Caco-2 (cell line): ENCODE data around the gene DYDC2. TPM values are rescaled to one million over a fixed set of nuclear protein-coding genes. Genes with fewer than 3 reads are reported as not detected.
A peak's percentile ranks its signal among the peaks of the same experiment; 100 is the strongest.

ENCODE experiments used
- BruUV-seq: library from RNA; stranded (reverse); fragments of 400-500 nt; replicated peaks from 2 replicates; lab custom pipeline; 2021; lab: Mats Ljungman, UMichigan
- CTCF ChIA-PET: fragments of 300-600 bp; sonication (Branson Sonifier 250); formaldehyde crosslinking; loops from one replicate; lab custom pipeline; 2022; ENCODE audit warnings: antibody characterized with exemption; lab: Charles Lee
- POLR2A ChIA-PET: fragments of 300-600 bp; sonication (Branson Sonifier 250); formaldehyde crosslinking; loops from one replicate; lab custom pipeline; 2022; ENCODE audit warnings: antibody characterized with exemption; lab: Charles Lee
- DNase-seq, 2 experiments: peaks; one replicate each; pipeline versions ENCODE4 v3.0.0 to v3.0.0-alpha.2; 2020 to 2022
- H3K27me3 ChIP-seq: replicated peaks from 2 replicates; pipeline ENCODE4 v1.6.0; 2011; ENCODE audit warnings: low read length; ENCODE audit not compliant: control insufficient read depth, insufficient read depth
- H3K36me3 ChIP-seq: 2 replicates; pipeline ENCODE4 v1.5.1; 2011; ENCODE audit warnings: low read length; ENCODE audit not compliant: control insufficient read depth, insufficient read depth
- H3K4me1 ChIP-seq: fragments of 250-450 bp; sonication (Bioruptor Pico); 2 replicates; pipeline ENCODE4 v1.5.1; 2020; ENCODE audit warnings: mild to moderate bottlenecking
- H3K4me3 ChIP-seq: 2 replicates; pipeline ENCODE4 v1.5.1; 2011; ENCODE audit warnings: low read depth, mild to moderate bottlenecking, control low read depth, low read length
- H3K9me3 ChIP-seq: fragments of 250-450 bp; sonication (Bioruptor Pico); 2 replicates; pipeline ENCODE4 v1.5.1; 2020; ENCODE audit warnings: mild to moderate bottlenecking, moderate library complexity
- H3K27ac Mint-ChIP-seq: one replicate; pipeline ENCODE4 v1.8.0; 2022; ENCODE audit warnings: mixed read lengths; ENCODE audit not compliant: unreplicated experiment
- H3K27me3 Mint-ChIP-seq: one replicate; pipeline ENCODE4 v1.8.0; 2022; ENCODE audit warnings: mixed read lengths; ENCODE audit not compliant: insufficient read depth, unreplicated experiment
- H3K36me3 Mint-ChIP-seq: one replicate; pipeline ENCODE4 v1.8.0; 2022; ENCODE audit warnings: mild to moderate bottlenecking, mixed read lengths; ENCODE audit not compliant: insufficient read depth, unreplicated experiment
- H3K4me1 Mint-ChIP-seq: one replicate; pipeline ENCODE4 v1.8.0; 2022; ENCODE audit warnings: low read depth, mixed read lengths; ENCODE audit not compliant: unreplicated experiment
- H3K4me3 Mint-ChIP-seq: one replicate; pipeline ENCODE4 v1.8.0; 2022; ENCODE audit warnings: mild to moderate bottlenecking, moderate library complexity, mixed read lengths; ENCODE audit not compliant: unreplicated experiment
- H3K9me3 Mint-ChIP-seq: one replicate; pipeline ENCODE4 v1.8.0; 2022; ENCODE audit warnings: mixed read lengths; ENCODE audit not compliant: unreplicated experiment
- intact Hi-C: fragments of 100-400 bp; cut with micrococcal nuclease; formaldehyde crosslinking; loops from one replicate; pipeline ENCODE4 v1.10.0; 2022; ENCODE audit not compliant: unreplicated experiment
- total RNA-seq: library from RNA; stranded (reverse); gene quantifications from 2 replicates; pipeline ENCODE4 v1.2.3, GENCODE V29; 2022
- TF ChIP-seq, protein P1 (sequence below), 2 experiments: fragments of 200-600 bp in 1 of 2; IDR thresholded peaks; 1 replicate in 1 of 2; 2 replicates in 1 of 2; pipeline versions ENCODE4 v1.5.1 to v1.8.0; 2011 to 2022; ENCODE audit warnings: antibody characterized with exemption in 1 of 2, control low read depth in 1 of 2, inconsistent platforms in 1 of 2, low read depth in 1 of 2, low read length in 1 of 2, mild to moderate bottlenecking in 1 of 2, moderate library complexity in 1 of 2; ENCODE audit not compliant: insufficient read depth in 1 of 2, severe bottlenecking in 1 of 2, unreplicated experiment in 1 of 2

DYDC2 gene
- total RNA-seq, 1 experiment from 2014 or later: not detected

DNA sequence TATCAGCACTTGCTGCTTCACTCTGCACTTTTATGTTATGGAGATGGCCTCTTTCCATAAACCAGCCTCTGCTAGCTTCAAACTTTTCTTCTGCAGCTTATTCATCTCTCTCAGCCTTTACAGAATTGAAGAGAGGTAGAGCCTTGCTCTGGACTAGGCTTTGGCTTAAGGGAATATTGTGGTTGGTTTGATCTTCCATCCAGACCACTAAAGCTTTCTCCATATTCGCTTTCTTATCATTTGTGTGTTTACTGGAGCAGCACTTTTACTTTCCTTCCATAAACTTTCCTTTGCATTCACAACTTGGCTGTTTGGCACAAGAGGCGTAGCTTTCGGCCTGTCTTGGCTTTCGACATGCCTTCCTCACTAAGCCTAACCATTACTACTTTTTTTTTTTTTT lies 23.6 kb downstream of the DYDC2 start:
- TF ChIP-seq, protein P1, sequence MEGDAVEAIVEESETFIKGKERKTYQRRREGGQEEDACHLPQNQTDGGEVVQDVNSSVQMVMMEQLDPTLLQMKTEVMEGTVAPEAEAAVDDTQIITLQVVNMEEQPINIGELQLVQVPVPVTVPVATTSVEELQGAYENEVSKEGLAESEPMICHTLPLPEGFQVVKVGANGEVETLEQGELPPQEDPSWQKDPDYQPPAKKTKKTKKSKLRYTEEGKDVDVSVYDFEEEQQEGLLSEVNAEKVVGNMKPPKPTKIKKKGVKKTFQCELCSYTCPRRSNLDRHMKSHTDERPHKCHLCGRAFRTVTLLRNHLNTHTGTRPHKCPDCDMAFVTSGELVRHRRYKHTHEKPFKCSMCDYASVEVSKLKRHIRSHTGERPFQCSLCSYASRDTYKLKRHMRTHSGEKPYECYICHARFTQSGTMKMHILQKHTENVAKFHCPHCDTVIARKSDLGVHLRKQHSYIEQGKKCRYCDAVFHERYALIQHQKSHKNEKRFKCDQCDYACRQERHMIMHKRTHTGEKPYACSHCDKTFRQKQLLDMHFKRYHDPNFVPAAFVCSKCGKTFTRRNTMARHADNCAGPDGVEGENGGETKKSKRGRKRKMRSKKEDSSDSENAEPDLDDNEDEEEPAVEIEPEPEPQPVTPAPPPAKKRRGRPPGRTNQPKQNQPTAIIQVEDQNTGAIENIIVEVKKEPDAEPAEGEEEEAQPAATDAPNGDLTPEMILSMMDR (IDR thresholded peaks at IDR 0.05; ENCODE audit: insufficient read depth in 1 of 2, low read depth in 1 of 2, low read length in 1 of 2, severe bottlenecking in 1 of 2, unreplicated experiment in 1 of 2): no peak
- Mint-ChIP-seq H3K36me3 (no peaks in the 10 kb centered on the region), H3K27ac (no peak overlapping the region), H3K4me3 (no peak overlapping the region), H3K27me3 (peaks cover 3% of the 10 kb centered on the region), H3K9me3 (no peaks in the 10 kb centered on the region), H3K4me1 (peaks cover 5% of the 10 kb centered on the region)
- intact Hi-C loops: loop anchor here (5.0 to 10.0 kb wide), 3 partner anchors 215 to 482 kb away; no protein-coding TSS in a partner anchor
- Histone ChIP-seq H3K4me3 (no peak overlapping the region), H3K36me3 (no peaks in the 10 kb centered on the region), H3K4me1 (no peaks in the 10 kb centered on the region), H3K27me3 (no peaks in the 10 kb centered on the region), H3K9me3 (no peaks in the 10 kb centered on the region)
- ChIA-PET POLR2A (no interaction called here), CTCF (no interaction called here)
- no peak for DNase-seq
- no TSS peak for BruUV-seq

DNA sequence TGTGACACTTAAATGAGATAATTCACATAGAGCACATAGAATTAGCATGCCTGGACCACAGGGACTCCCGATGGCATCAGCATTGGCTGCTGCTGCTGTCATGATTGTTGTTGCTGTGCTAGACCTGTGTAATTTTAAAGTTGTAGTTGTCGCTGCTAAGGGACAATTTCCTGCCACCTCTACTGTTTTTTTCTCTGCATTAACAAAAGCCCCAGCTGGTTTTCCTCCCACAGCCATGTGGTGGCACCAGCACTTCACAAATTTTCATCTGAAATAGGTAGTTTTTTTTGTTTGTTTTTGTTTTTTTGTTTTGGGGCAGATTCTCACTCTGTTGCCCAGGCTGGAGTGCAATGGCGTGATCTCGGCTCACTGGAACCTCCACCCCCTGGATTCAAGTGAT lies 26.4 kb downstream of the DYDC2 start:
- intact Hi-C loops: loop anchor here (1.0 to 10.0 kb wide), 7 partner anchors 60 to 479 kb away; no protein-coding TSS in a partner anchor
- BruUV-seq: no TSS peak
- peak; percentile 43 to 52 for DNase-seq
- Histone ChIP-seq H3K27me3 (no peaks in the 10 kb centered on the region), H3K4me1 (no peaks in the 10 kb centered on the region), H3K9me3 (no peaks in the 10 kb centered on the region), H3K4me3 (no peak overlapping the region), H3K36me3 (no peaks in the 10 kb centered on the region)
- no peak overlapping the region for H3K4me3 Mint-ChIP-seq
- POLR2A ChIA-PET: no interaction called here
- no peaks in the 10 kb centered on the region for H3K9me3 Mint-ChIP-seq
- CTCF ChIA-PET: interaction anchor here (0.7 to 1.2 kb wide), 5 partner anchors 36 to 124 kb away, joined by 3 to 8 read pairs (median 5); no protein-coding TSS in a partner anchor
- TF ChIP-seq, protein P1 (IDR thresholded peaks at IDR 0.05; ENCODE audit: insufficient read depth in 1 of 2, low read depth in 1 of 2, low read length in 1 of 2, severe bottlenecking in 1 of 2, unreplicated experiment in 1 of 2): peak; percentile 50 to 61
- H3K4me1 Mint-ChIP-seq: peaks cover 5% of the 10 kb centered on the region
- H3K27ac Mint-ChIP-seq: no peak overlapping the region
- no peaks in the 10 kb centered on the region for H3K36me3 Mint-ChIP-seq
- peaks cover 3% of the 10 kb centered on the region for H3K27me3 Mint-ChIP-seq

DNA sequence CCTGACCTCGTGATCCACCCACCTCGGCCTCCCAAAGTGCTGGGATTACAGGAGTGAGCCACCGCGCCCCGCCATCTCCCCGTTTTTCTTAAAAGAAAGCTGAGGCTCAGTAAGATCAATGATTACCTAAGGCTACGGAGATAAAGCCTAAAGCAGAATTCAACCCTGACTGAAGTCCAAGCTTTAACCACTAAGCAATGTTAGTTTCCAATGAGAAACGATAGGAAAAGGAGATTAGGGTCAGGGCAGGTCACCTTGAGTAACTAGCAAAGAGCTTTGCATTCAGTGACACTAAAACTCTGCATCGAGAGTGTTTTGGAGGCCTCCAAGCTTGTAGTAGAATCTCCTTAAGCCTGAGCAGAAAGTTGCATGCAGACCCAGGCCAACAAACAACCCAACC lies 34.2 kb downstream of the DYDC2 start:
- no peaks in the 10 kb centered on the region for H3K36me3 Mint-ChIP-seq
- TF ChIP-seq, protein P1 (IDR thresholded peaks at IDR 0.05; ENCODE audit: insufficient read depth in 1 of 2, low read depth in 1 of 2, low read length in 1 of 2, severe bottlenecking in 1 of 2, unreplicated experiment in 1 of 2): no peak
- Histone ChIP-seq H3K9me3 (no peaks in the 10 kb centered on the region), H3K4me1 (peaks cover 7% of the 10 kb centered on the region; the same call in 1 of the 2 replicates), H3K27me3 (no peaks in the 10 kb centered on the region), H3K36me3 (no peaks in the 10 kb centered on the region), H3K4me3 (no peak overlapping the region)
- POLR2A ChIA-PET: no interaction called here
- CTCF ChIA-PET: interaction anchor here (0.7 to 1.0 kb wide), 2 partner anchors 13 to 763 kb away, joined by 3 to 4 read pairs; no protein-coding TSS in a partner anchor
- no peaks in the 10 kb centered on the region for H3K27me3 Mint-ChIP-seq
- no peak overlapping the region for H3K4me3 Mint-ChIP-seq
- no TSS peak for BruUV-seq
- intact Hi-C loops: no loop called here
- H3K9me3 Mint-ChIP-seq: no peaks in the 10 kb centered on the region
- no peak overlapping the region for H3K27ac Mint-ChIP-seq
- no peaks in the 10 kb centered on the region for H3K4me1 Mint-ChIP-seq
- DNase-seq: no peak
